Spleen (tissue), 11 donors: ENCODE measurements around the gene SEL1L3. TPM values are rescaled to one million over a fixed set of nuclear protein-coding genes. Genes with fewer than 3 reads are reported as not detected.

Source experiments
- DNase-seq: peaks from one replicate; pipeline ENCODE4 v3.0.0-alpha.2; 2020
- H3K27ac ChIP-seq, 8 donors: fragments of 200-600 bp; sonication (generic) in 7 of 8; 1 replicate in 4 of 8; 2 replicates in 4 of 8; pipeline versions ENCODE4 v1.5.0 to v1.8.0; 2016 to 2021; ENCODE audit warnings: inconsistent platforms in 4 of 8, mild to moderate bottlenecking in 4 of 8, moderate library complexity in 1 of 8
- H3K27me3 ChIP-seq, 7 donors: fragments of 200-600 bp; sonication (generic) in 6 of 7; replicated peaks in 1 of 7; 1 replicate in 4 of 7; 2 replicates in 3 of 7; pipeline versions ENCODE4 v1.5.0 to v1.8.0; 2016 to 2021; ENCODE audit warnings: inconsistent platforms in 3 of 7, mild to moderate bottlenecking in 1 of 7
- H3K36me3 ChIP-seq, 6 donors: fragments of 200-600 bp; sonication (generic) in 5 of 6; 1 replicate in 4 of 6; 2 replicates in 2 of 6; pipeline versions ENCODE4 v1.5.0 to v1.8.0; 2016 to 2021; ENCODE audit warnings: inconsistent platforms in 2 of 6
- H3K4me1 ChIP-seq, 6 donors: fragments of 200-600 bp; sonication (generic) in 5 of 6; 1 replicate in 3 of 6; 2 replicates in 3 of 6; pipeline versions ENCODE4 v1.5.0 to v1.8.0; 2016 to 2021; ENCODE audit warnings: inconsistent platforms in 3 of 6
- H3K4me3 ChIP-seq, 8 donors: fragments of 200-600 bp; sonication (generic) in 7 of 8; 1 replicate in 4 of 8; 2 replicates in 4 of 8; pipeline versions ENCODE4 v1.5.0 to v1.8.0; 2016 to 2021; ENCODE audit warnings: inconsistent platforms in 4 of 8, mild to moderate bottlenecking in 4 of 8, moderate library complexity in 2 of 8
- H3K9me3 ChIP-seq, 8 donors: fragments of 200-600 bp; sonication (generic) in 7 of 8; 1 replicate in 4 of 8; 2 replicates in 4 of 8; pipeline versions ENCODE4 v1.5.0 to v1.8.0; 2016 to 2021; ENCODE audit warnings: inconsistent platforms in 4 of 8
- CTCF ChIP-seq, 11 experiments: fragments of 200-600 bp in 7 of 11; fragments of 450-650 bp in 4 of 11; sonication (generic) in 4 of 11; IDR thresholded peaks in 8 of 11; conservative IDR thresholded peaks in 3 of 11; 1 replicate in 7 of 11; 2 replicates in 4 of 11; pipeline versions ENCODE4 v1.4.0 to v1.8.0; 2016 to 2021; ENCODE audit warnings: antibody characterized with exemption in 11 of 11, inconsistent platforms in 4 of 11, mild to moderate bottlenecking in 1 of 11
- POLR2A ChIP-seq, 3 donors: fragments of 450-650 bp; IDR thresholded peaks; one replicate each; pipeline ENCODE4 v1.5.1; 2017; ENCODE audit warnings: antibody characterized with exemption in 3 of 3, mild to moderate bottlenecking in 1 of 3
- POLR2AphosphoS5 ChIP-seq, 3 donors: sonication (generic); formaldehyde crosslinking; IDR thresholded peaks; one replicate each; pipeline ENCODE4 v1.5.1; 2017; ENCODE audit warnings: antibody characterized with exemption in 3 of 3
- WGBS, 5 donors: extraction: QIAGEN DNeasy Blood & Tissue Kit in 3 of 5; methylation state at CpG; one replicate each; pipeline versions ENCODE4 v1.1.5 to v1.1.7; 2013 to 2018; 5-methylcytosine and 5-hydroxymethylcytosine counted together
- intact Hi-C: fragments of 100-400 bp; cut with DNase I; formaldehyde crosslinking; loops from one replicate; pipeline ENCODE4 v1.15.0; 2023; ENCODE audit warnings: low total_unique reads
- polyA plus RNA-seq, 3 donors: library from polyadenylated mRNA; stranded (reverse); fragments of 200-250 nt; gene quantifications; one replicate each; pipeline ENCODE4 v1.2.1, GENCODE V29; 2013
- total RNA-seq, 7 donors: library from RNA; depleted of rRNA in 3 of 7; stranded (reverse); fragments of >200 nt in 3 of 7; fragmentation: NEBNext Ultra II Directional in 4 of 7; extraction: Animal tissue kit (Norgen Biotek cat#: 25700) in 4 of 7; gene quantifications; one replicate each; pipeline versions ENCODE4 v1.1.0 to v1.2.1, GENCODE V29; 2016 to 2021
- donor health status: healthy with polysubstance abuse.
- donor health status: DM: no; HTN: no; CAD: no; lungs with moderate emphysema.
- donor health status: DM: no; HTN: no; CAD: no.
- donor health status: Bipolar disorder and iron deficiency.
- donor health status: healthy.
- donor health status: DM: no; HTN: no; CAD: no.
- donor health status: DM: yes; HTN: yes; CAD: no.

SEL1L3 gene
- total and polyA plus RNA-seq, 10 donors: 59.0 to 319 (median 127) TPM

DNA sequence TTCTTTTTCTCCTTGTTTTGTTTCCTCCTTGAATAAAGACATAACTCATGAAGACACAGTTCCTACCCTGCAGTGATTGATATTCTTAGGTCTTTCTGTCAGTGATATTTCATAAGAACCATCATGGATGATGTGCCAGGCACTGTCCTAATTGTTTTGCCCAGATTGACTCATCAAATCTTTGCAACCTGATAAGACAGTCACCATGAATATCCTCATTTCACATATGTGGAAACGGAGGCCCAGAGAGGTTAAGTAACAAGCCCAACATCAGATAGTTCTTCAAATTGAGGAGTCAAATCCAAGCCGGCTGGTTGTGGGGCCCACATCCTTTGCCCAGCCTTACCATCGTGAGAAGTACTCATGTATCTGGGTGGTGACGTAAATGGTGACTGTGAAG lies 69.9 kb downstream of the SEL1L3 start:
- Histone ChIP-seq H3K9me3 (no peaks in the 10 kb centered on the region), H3K27me3 (no peaks in the 10 kb centered on the region), H3K36me3 (peaks cover 0 to 96% (median 63%) of the 10 kb centered on the region in 6 donors), H3K4me1 (no peaks in the 10 kb centered on the region), H3K27ac (no peak overlapping the region), H3K4me3 (no peak overlapping the region)
- WGBS, 5 donors: 71 to 95% (median 85%) methylated on average over 4 of the region's 4 CpGs
- intact Hi-C loops: no loop called here
- DNase-seq: no peak
- TF ChIP-seq POLR2AphosphoS5 (IDR thresholded peaks at IDR 0.05) (no peak), CTCF (IDR thresholded peaks at IDR 0.05 in 8 of 11, conservative IDR thresholded peaks at IDR 0.05 in 3 of 11) (no peak), POLR2A (IDR thresholded peaks at IDR 0.05) (no peak)

- no peak for DNase-seq
- H3K36me3 ChIP-seq: peaks cover 0 to 96% (median 64%) of the 10 kb centered on the region in 6 donors
- 88 to 94% (median 94%) methylated on average over 5 of the region's 5 CpGs for WGBS, 5 donors
- H3K27ac ChIP-seq: no peak overlapping the region
- H3K9me3 ChIP-seq: no peaks in the 10 kb centered on the region
- TF ChIP-seq POLR2AphosphoS5 (IDR thresholded peaks at IDR 0.05) (peak in 1 of 3 donors; percentile 16), POLR2A (IDR thresholded peaks at IDR 0.05) (no peak), CTCF (IDR thresholded peaks at IDR 0.05 in 8 of 11, conservative IDR thresholded peaks at IDR 0.05 in 3 of 11) (peak in 4 of 11 experiments; percentile 18 to 45 (median 36))
- no peaks in the 10 kb centered on the region for H3K27me3 ChIP-seq
- H3K4me3 ChIP-seq: no peak overlapping the region
- intact Hi-C loops: no loop called here
- H3K4me1 ChIP-seq: no peaks in the 10 kb centered on the region
These were observed 70.5 kb downstream of the SEL1L3 start for GRCh38 chr4:25792200-25792791.

GRCh38 chr4:25790024-25790423 lies 72.8 kb downstream of the SEL1L3 start:
- no peak for DNase-seq
- Histone ChIP-seq H3K27ac (no peak overlapping the region), H3K4me3 (no peak overlapping the region), H3K27me3 (no peaks in the 10 kb centered on the region), H3K9me3 (no peaks in the 10 kb centered on the region), H3K4me1 (no peaks in the 10 kb centered on the region), H3K36me3 (peaks cover 0 to 96% (median 57%) of the 10 kb centered on the region in 6 donors)
- intact Hi-C loops: no loop called here
- WGBS, 5 donors: 82 to 95% (median 86%) methylated on average over 5 of the region's 5 CpGs
- no peak for TF ChIP-seq CTCF (IDR thresholded peaks at IDR 0.05 in 8 of 11, conservative IDR thresholded peaks at IDR 0.05 in 3 of 11)
- no peak for TF ChIP-seq POLR2A (IDR thresholded peaks at IDR 0.05)
- TF ChIP-seq POLR2AphosphoS5 (IDR thresholded peaks at IDR 0.05): no peak

GRCh38 chr4:25788703-25789238 lies 74.0 kb downstream of the SEL1L3 start:
- TF ChIP-seq POLR2AphosphoS5 (IDR thresholded peaks at IDR 0.05): no peak
- TF ChIP-seq CTCF (IDR thresholded peaks at IDR 0.05 in 8 of 11, conservative IDR thresholded peaks at IDR 0.05 in 3 of 11): no peak
- no peak for TF ChIP-seq POLR2A (IDR thresholded peaks at IDR 0.05)
- H3K27me3 ChIP-seq: no peaks in the 10 kb centered on the region
- intact Hi-C loops: no loop called here
- H3K4me1 ChIP-seq: peaks cover 0 to 6% (median under 1%) of the 10 kb centered on the region in 6 donors
- peaks cover 0 to 99% (median 57%) of the 10 kb centered on the region in 6 donors for H3K36me3 ChIP-seq
- no peak overlapping the region for H3K4me3 ChIP-seq
- no peak for DNase-seq
- no peaks in the 10 kb centered on the region for H3K9me3 ChIP-seq
- WGBS, 5 donors: 53 to 75% (median 68%) methylated on average over 4 of the region's 4 CpGs
- H3K27ac ChIP-seq: no peak overlapping the region
